Measurements from ENCODE around the gene RPGRIP1L. TPM values are rescaled to one million over a fixed set of nuclear protein-coding genes. Genes with fewer than 3 reads are reported as not detected.

The RPGRIP1L gene
- total RNA-seq, 1 donor = 19.5 TPM

DNA sequence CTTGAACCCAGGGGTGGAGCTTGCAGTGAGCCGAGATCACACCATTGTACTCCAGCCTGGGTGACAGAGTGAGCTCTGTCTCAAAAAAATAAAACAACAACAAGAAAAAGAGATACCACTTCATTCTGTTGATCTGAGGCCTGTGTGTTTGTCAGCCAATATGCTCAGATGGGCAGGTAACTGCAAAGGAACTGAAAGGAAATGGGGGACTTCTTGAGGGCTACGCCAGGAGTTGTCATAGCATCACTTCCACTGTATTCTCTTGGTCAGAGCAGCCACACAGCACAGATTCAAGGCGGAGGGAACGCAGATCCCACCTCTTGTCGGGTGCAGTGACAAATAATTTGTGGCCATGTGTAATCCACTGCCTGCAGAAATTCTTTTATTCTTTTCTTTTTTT lies 126.8 kb downstream of the RPGRIP1L start:
- no peak for DNase-seq (ENCODE audit: low read depth)
- TF ChIP-seq CTCF (IDR thresholded peaks at IDR 0.05; ENCODE audit: insufficient read depth, low read length) = no peak
- no peak overlapping the region for H3K4me3 ChIP-seq (ENCODE audit: low read depth, low read length)

DNA sequence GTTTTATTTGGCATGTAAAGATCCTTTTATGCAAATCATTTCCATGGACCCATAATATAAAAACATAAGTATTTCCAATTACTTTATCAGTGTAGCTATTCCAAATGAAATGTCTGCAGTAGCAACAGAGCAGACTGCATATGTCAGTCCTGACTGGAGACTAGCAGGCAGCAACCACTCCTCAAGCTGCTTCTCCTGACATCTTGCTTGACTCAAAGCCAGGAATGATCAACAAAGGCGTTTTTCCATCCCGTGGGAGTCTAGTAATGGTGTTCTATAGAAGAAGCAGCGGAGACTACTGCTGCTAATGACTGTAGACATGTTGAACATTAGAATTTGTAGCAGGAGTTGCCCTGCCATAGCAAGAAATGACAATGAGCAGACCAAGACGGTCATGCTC lies 127.4 kb downstream of the RPGRIP1L start:
- DNase-seq (ENCODE audit: low read depth) = no peak
- no peak overlapping the region for H3K4me3 ChIP-seq (ENCODE audit: low read depth, low read length)
- no peak for TF ChIP-seq CTCF (IDR thresholded peaks at IDR 0.05; ENCODE audit: insufficient read depth, low read length)

DNA sequence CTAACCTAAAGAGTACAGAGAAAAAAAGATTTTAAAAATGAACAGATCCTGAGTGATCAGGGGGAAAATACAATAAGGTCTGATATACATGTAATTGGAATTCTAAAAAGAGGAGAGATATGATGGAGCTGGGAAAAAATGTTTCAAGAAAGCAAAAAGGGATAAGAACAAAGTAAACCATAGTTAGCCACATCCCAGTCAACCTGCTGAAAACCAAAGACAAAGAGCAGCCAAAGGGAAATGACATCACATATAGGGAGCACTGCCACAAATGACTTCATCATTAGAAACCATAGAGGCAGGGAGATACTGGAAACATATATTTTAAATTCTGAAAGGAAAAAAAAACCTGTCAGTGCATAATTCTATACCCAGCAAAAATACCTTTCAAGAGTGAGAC lies 131.9 kb downstream of the RPGRIP1L start:
- DNase-seq (ENCODE audit: low read depth) = no peak
- H3K4me3 ChIP-seq (ENCODE audit: low read depth, low read length) = no peak overlapping the region
- no peak for TF ChIP-seq CTCF (IDR thresholded peaks at IDR 0.05; ENCODE audit: insufficient read depth, low read length)

DNA sequence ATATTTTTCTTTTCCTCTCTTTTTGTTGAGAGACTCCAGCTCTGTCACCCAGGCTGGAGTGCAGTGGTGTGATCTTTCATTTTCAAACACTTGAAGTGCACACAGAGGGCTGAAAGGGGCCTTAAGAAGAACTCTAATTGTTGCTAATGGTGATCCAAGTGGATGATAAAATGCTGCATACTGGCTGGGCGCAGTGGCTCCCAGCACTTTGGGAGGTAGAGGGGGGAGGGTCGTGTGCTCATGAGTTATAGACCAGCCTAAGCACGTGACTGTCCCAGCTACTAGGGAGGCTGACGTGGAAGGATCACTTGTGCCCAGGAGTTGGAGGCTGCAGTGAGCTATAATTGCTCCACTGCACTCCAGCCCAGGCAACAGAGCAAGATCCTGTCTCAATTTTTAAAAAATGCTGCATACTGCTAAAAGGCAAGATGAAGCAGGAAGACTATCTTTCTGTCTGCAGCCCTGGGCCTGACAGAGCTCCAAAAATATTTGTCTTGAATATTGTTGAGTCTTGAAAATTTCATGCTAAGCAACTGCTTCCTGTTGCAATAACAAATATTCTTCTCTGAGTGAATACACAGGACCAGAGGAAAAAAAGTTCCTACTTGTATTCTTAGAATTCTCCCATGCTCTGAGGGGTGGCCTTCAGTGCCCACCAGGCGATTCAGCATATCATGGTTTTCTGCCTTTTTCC lies 137.0 kb downstream of the RPGRIP1L start:
- DNase-seq (ENCODE audit: low read depth) = no peak
- no peak overlapping the region for H3K4me3 ChIP-seq (ENCODE audit: low read depth, low read length)
- no peak for TF ChIP-seq CTCF (IDR thresholded peaks at IDR 0.05; ENCODE audit: insufficient read depth, low read length)

- TF ChIP-seq CTCF (IDR thresholded peaks at IDR 0.05; ENCODE audit: insufficient read depth, low read length) = no peak
- H3K4me3 ChIP-seq (ENCODE audit: low read depth, low read length) = no peak overlapping the region
- DNase-seq (ENCODE audit: low read depth) = no peak
Measured at GRCh38 chr16:53565296-53565863, 138.3 kb downstream of the RPGRIP1L start.

GRCh38 chr16:53563426-53563825 lies 140.2 kb downstream of the RPGRIP1L start:
- no peak overlapping the region for H3K4me3 ChIP-seq (ENCODE audit: low read depth, low read length)
- TF ChIP-seq CTCF (IDR thresholded peaks at IDR 0.05; ENCODE audit: insufficient read depth, low read length) = no peak
- DNase-seq (ENCODE audit: low read depth) = no peak
